HL-60 (cell line): ENCODE measurements around the gene PTK7.

Experiments
- DNase-seq, 2 experiments: peaks; one replicate each; pipeline ENCODE4 v3.0.0-alpha.2; 2010 to 2020; ENCODE audit warnings: low read depth in 1 of 2, low spot score in 1 of 2
- H3K27ac ChIP-seq: fragments of 250-450 bp; sonication (Bioruptor Pico); replicated peaks from 2 replicates; pipeline ENCODE4 v1.5.1; 2020; ENCODE audit warnings: mild to moderate bottlenecking, moderate library complexity
- H3K27me3 ChIP-seq: fragments of 250-450 bp; sonication (Bioruptor Pico); 2 replicates; pipeline ENCODE4 v1.5.1; 2021; ENCODE audit warnings: mild to moderate bottlenecking, moderate library complexity; ENCODE audit not compliant: insufficient read depth, poor library complexity, severe bottlenecking
- H3K4me3 ChIP-seq: replicated peaks from 2 replicates; pipeline ENCODE4 v1.5.1; 2011; ENCODE audit warnings: mild to moderate bottlenecking, control low read depth, low read length; ENCODE audit not compliant: insufficient read depth
- GABPA ChIP-seq: IDR thresholded peaks from 2 replicates; pipeline ENCODE4 v1.6.1; 2012; ENCODE audit warnings: low read depth
- POLR2AphosphoS5 ChIP-seq: IDR thresholded peaks from 2 replicates; pipeline ENCODE4 v1.6.1; 2012; ENCODE audit warnings: low read depth
- SPI1 ChIP-seq: IDR thresholded peaks from 2 replicates; pipeline ENCODE4 v1.6.1; 2012; ENCODE audit warnings: low read depth, mild to moderate bottlenecking, borderline replicate concordance
- TF ChIP-seq, protein P1 (sequence below): IDR thresholded peaks from 2 replicates; pipeline ENCODE4 v1.6.1; 2012; ENCODE audit warnings: low read depth; ENCODE audit not compliant: insufficient replicate concordance
- TF ChIP-seq, protein P2 (sequence below): IDR thresholded peaks from one replicate; pipeline ENCODE4 v1.5.1; 2011; ENCODE audit warnings: low read length, control low read depth, inconsistent platforms; ENCODE audit not compliant: insufficient read depth

The PTK7 gene

DNA sequence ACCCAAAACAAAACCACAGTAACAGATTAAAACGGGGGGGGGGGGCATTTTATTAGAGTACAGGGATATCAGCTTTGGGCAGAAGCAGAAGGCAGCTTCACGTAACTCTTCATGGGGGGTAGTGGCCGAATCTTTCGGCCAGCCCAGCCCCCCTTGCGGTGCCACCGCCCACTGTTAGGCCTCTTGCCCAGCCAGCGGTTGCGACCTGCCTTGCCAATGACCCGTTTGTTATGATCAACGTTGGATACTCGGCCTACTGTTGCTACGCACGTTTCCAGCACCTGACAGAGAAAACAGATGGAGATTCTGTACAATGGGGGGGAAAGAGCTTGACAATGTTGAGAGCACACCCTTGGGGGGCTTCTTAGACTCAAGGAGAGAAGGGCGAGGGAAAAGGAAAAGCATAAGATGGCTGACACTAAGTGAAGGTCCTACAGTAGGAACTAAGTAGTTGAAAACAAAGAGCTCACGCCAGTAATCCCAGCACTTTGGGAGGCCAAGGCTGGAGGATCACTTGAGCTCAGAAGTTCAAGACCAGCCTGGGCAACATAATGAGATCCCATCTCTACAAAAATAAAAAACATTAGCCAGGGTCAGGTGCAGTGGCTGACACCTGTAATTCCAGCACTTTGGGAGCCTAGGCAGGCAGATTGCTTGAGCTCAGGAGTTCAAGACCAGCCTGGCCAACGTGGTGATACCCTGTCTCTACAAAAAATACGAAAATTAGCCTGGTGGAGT lies 21.7 kb upstream of the PTK7 start:
- DNase-seq, result no peak
- no peaks in the 10 kb centered on the region for H3K27me3 ChIP-seq
- H3K4me3 ChIP-seq, result peak overlapping the region; percentile 66
- TF ChIP-seq, protein P1, sequence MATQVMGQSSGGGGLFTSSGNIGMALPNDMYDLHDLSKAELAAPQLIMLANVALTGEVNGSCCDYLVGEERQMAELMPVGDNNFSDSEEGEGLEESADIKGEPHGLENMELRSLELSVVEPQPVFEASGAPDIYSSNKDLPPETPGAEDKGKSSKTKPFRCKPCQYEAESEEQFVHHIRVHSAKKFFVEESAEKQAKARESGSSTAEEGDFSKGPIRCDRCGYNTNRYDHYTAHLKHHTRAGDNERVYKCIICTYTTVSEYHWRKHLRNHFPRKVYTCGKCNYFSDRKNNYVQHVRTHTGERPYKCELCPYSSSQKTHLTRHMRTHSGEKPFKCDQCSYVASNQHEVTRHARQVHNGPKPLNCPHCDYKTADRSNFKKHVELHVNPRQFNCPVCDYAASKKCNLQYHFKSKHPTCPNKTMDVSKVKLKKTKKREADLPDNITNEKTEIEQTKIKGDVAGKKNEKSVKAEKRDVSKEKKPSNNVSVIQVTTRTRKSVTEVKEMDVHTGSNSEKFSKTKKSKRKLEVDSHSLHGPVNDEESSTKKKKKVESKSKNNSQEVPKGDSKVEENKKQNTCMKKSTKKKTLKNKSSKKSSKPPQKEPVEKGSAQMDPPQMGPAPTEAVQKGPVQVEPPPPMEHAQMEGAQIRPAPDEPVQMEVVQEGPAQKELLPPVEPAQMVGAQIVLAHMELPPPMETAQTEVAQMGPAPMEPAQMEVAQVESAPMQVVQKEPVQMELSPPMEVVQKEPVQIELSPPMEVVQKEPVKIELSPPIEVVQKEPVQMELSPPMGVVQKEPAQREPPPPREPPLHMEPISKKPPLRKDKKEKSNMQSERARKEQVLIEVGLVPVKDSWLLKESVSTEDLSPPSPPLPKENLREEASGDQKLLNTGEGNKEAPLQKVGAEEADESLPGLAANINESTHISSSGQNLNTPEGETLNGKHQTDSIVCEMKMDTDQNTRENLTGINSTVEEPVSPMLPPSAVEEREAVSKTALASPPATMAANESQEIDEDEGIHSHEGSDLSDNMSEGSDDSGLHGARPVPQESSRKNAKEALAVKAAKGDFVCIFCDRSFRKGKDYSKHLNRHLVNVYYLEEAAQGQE, result no peak
- no peak for TF ChIP-seq POLR2AphosphoS5
- no peak for TF ChIP-seq SPI1
- TF ChIP-seq GABPA, result no peak
- TF ChIP-seq, protein P2, sequence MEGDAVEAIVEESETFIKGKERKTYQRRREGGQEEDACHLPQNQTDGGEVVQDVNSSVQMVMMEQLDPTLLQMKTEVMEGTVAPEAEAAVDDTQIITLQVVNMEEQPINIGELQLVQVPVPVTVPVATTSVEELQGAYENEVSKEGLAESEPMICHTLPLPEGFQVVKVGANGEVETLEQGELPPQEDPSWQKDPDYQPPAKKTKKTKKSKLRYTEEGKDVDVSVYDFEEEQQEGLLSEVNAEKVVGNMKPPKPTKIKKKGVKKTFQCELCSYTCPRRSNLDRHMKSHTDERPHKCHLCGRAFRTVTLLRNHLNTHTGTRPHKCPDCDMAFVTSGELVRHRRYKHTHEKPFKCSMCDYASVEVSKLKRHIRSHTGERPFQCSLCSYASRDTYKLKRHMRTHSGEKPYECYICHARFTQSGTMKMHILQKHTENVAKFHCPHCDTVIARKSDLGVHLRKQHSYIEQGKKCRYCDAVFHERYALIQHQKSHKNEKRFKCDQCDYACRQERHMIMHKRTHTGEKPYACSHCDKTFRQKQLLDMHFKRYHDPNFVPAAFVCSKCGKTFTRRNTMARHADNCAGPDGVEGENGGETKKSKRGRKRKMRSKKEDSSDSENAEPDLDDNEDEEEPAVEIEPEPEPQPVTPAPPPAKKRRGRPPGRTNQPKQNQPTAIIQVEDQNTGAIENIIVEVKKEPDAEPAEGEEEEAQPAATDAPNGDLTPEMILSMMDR, result no peak
- H3K27ac ChIP-seq, result peak overlapping the region; percentile 91

DNA sequence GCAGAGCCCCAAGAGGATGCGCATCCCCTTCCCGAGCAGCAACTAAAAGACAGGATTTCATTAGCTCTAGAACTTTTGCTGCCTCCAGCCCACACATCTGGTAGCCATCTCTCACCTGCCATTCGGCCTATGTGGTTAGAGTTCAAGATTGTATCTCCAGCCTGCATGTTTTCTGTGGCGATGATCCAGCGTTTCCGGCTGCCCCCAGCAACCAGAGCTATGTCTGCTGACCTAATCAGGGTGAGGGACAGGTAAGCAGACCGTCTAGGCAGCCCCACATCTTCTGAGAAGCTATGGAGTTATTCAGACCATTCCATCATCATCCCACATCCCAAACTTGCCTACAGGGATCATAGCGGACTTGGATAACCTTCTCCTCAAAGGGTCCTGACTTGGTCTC lies 20.1 kb upstream of the PTK7 start:
- Histone ChIP-seq H3K4me3 (no peak overlapping the region), H3K27me3 (no peaks in the 10 kb centered on the region), H3K27ac (no peak overlapping the region)
- TF ChIP-seq, protein P1, result no peak
- TF ChIP-seq SPI1, result no peak
- no peak for TF ChIP-seq GABPA
- TF ChIP-seq, protein P2, result no peak
- TF ChIP-seq POLR2AphosphoS5, result no peak
- DNase-seq, result no peak

DNA sequence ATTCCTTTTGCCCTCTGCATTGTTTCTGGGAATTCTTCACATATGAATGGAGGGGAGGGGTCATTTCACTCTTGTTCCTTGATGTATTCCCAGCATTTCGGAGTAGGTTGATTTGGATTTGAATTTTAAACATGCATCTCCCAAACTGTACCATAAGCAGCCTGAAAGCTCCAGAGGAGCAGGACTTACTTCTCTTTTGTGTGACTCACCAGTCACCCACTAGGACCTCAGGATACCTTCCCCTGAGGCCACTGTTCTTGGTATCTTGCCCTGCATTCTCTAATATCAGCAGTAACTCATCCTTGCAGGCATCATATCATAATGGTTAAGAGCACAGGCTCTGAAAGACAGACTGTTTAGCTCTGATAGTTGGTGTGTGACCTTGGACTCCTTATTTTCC lies 17.6 kb upstream of the PTK7 start:
- Histone ChIP-seq H3K4me3 (peak overlapping the region; percentile 99), H3K27ac (peak overlapping the region; percentile 86), H3K27me3 (no peaks in the 10 kb centered on the region)
- TF ChIP-seq POLR2AphosphoS5 (no peak), GABPA (no peak), SPI1 (no peak)
- TF ChIP-seq, protein P2, result no peak
- TF ChIP-seq, protein P1, result no peak
- peak in 1 of 2 experiments; percentile 16 for DNase-seq
